Activated CD8-positive, alpha-beta T cell treated with anti-CD3 and anti-CD28 coated beads for 36 hours (primary cell): ENCODE data around the gene PMEPA1. TPM values are rescaled to one million over a fixed set of nuclear protein-coding genes. Genes with fewer than 3 reads are reported as not detected.

Experiments
- ATAC-seq: fragments of 200-7000 bp; cut with Tn5 transposase; one replicate; pipeline ENCODE4 v1.10.0; 2021; ENCODE audit warnings: mild to moderate bottlenecking, moderate library complexity
- CTCF ChIA-PET: fragments of 350-600 bp; sonication (Branson Sonifier 250); formaldehyde crosslinking; loops from one replicate; lab custom pipeline; 2021; ENCODE audit warnings: antibody characterized with exemption; lab: Charles Lee
- POLR2A ChIA-PET: fragments of 350-600 bp; sonication (Branson Sonifier 250); formaldehyde crosslinking; loops from one replicate; lab custom pipeline; 2021; ENCODE audit warnings: antibody characterized with exemption; lab: Charles Lee
- DNase-seq: peaks from one replicate; pipeline ENCODE4 v3.0.0-alpha.2; 2020
- H3K27ac Mint-ChIP-seq: one replicate; pipeline ENCODE4 v1.8.0; 2021; ENCODE audit warnings: mild to moderate bottlenecking, mixed read lengths
- H3K27me3 Mint-ChIP-seq: one replicate; pipeline ENCODE4 v1.8.0; 2021; ENCODE audit warnings: mixed read lengths
- H3K36me3 Mint-ChIP-seq: one replicate; pipeline ENCODE4 v1.8.0; 2021; ENCODE audit warnings: low read depth, mixed read lengths
- H3K4me1 Mint-ChIP-seq: one replicate; pipeline ENCODE4 v1.8.0; 2021; ENCODE audit warnings: low read depth, mixed read lengths
- H3K4me3 Mint-ChIP-seq: one replicate; pipeline ENCODE4 v1.8.0; 2021; ENCODE audit warnings: mild to moderate bottlenecking, moderate library complexity, mixed read lengths
- H3K9me3 Mint-ChIP-seq: one replicate; pipeline ENCODE4 v1.8.0; 2021; ENCODE audit warnings: mixed read lengths
- intact Hi-C: fragments of 100-400 bp; cut with micrococcal nuclease; formaldehyde crosslinking; loops from one replicate; pipeline ENCODE4 v1.10.0; 2022
- total RNA-seq, 2 experiments: library from RNA; stranded (reverse); gene quantifications; one replicate each; pipeline ENCODE4 v1.2.3, GENCODE V29; 2021
- TF ChIP-seq, protein P1 (sequence below): fragments of 200-600 bp; IDR thresholded peaks from one replicate; pipeline ENCODE4 v1.8.0; 2022; ENCODE audit warnings: antibody characterized with exemption, mild to moderate bottlenecking

The PMEPA1 gene
- total RNA-seq, 2 experiments from 2014 or later = 1.7 to 2.0 TPM

DNA sequence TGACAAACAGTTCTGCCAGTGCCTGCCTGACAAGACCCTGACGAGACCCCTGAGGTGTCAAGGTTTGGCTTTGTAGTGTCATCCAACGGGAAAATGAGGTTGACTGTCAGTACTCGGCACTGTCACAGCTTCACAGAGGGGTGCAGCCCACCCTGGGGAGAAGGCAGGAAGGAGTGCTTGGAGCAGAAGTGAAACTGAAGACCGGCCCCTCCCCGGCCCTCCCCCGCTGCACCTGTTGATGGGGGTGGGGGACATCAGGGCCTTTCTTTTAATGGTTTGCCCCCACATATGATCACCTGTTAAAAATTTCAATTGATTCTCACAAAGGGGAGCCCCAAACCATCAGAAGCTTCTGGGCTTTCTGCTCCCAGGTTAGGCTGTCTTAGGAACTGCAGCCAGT is 6.8 kb downstream of the PMEPA1 start:
- DNase-seq = no peak
- Mint-ChIP-seq H3K27me3 (peaks cover 7% of the 10 kb centered on the region), H3K27ac (no peak overlapping the region), H3K4me3 (no peak overlapping the region), H3K9me3 (no peaks in the 10 kb centered on the region), H3K4me1 (peaks cover 28% of the 10 kb centered on the region), H3K36me3 (no peaks in the 10 kb centered on the region)
- intact Hi-C loops = no loop called here
- CTCF ChIA-PET = interaction anchor here (0.7 kb wide), 1 partner anchor 8 kb away, joined by 3 read pairs; no protein-coding TSS in a partner anchor
- no peak for ATAC-seq
- POLR2A ChIA-PET = no interaction called here
- TF ChIP-seq, protein P1, sequence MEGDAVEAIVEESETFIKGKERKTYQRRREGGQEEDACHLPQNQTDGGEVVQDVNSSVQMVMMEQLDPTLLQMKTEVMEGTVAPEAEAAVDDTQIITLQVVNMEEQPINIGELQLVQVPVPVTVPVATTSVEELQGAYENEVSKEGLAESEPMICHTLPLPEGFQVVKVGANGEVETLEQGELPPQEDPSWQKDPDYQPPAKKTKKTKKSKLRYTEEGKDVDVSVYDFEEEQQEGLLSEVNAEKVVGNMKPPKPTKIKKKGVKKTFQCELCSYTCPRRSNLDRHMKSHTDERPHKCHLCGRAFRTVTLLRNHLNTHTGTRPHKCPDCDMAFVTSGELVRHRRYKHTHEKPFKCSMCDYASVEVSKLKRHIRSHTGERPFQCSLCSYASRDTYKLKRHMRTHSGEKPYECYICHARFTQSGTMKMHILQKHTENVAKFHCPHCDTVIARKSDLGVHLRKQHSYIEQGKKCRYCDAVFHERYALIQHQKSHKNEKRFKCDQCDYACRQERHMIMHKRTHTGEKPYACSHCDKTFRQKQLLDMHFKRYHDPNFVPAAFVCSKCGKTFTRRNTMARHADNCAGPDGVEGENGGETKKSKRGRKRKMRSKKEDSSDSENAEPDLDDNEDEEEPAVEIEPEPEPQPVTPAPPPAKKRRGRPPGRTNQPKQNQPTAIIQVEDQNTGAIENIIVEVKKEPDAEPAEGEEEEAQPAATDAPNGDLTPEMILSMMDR = no peak

DNA sequence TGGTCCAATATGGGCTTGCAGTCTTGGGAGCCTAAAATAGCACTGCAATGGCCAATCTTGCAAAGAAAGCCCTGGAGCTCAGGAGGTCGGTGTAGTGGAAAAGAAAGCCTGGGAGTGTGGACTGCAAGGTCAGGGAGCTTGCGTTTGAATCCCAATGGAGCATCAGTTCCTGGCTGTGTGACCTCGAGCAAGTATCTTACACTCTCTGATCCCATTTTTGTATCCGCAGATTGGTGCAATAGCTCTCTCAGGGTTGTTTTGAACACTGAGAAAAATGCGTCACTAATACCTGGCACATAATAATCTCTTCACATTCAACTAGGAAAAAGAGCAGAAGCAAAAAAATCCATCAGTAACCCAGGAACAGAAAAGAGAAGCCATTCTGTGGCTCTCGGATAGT is 7.3 kb downstream of the PMEPA1 start:
- intact Hi-C loops = no loop called here
- no peak overlapping the region for H3K4me3 Mint-ChIP-seq
- H3K36me3 Mint-ChIP-seq = no peaks in the 10 kb centered on the region
- H3K9me3 Mint-ChIP-seq = no peaks in the 10 kb centered on the region
- H3K4me1 Mint-ChIP-seq = peaks cover 31% of the 10 kb centered on the region
- DNase-seq (no peak), ATAC-seq (no peak)
- POLR2A ChIA-PET = no interaction called here
- no peak overlapping the region for H3K27ac Mint-ChIP-seq
- TF ChIP-seq, protein P1 = no peak
- CTCF ChIA-PET = interaction anchor here (0.7 kb wide), 1 partner anchor 8 kb away, joined by 3 read pairs; no protein-coding TSS in a partner anchor
- H3K27me3 Mint-ChIP-seq = peaks cover 3% of the 10 kb centered on the region

DNA sequence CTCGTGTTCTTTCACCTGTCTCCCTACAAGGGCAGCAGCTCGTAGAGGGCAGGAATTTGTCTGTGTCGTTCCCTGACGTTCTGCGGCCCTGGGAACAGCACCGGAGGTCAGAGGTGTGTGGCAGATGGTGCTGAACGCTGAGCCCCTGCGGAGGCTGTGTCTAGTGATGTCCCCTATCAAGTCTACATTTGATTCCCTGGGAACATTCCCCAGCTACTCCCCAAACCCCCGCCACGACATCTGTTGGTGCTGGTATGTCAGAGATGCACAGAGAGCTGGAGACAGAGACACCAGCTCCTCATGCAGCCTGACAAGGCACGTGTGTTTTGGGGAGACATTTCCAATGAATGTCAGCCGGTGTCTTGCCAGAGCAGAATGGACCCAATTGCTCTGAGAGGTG is 7.7 kb downstream of the PMEPA1 start:
- Mint-ChIP-seq H3K36me3 (no peaks in the 10 kb centered on the region), H3K27me3 (no peaks in the 10 kb centered on the region), H3K27ac (no peak overlapping the region), H3K4me3 (no peak overlapping the region), H3K9me3 (no peaks in the 10 kb centered on the region), H3K4me1 (peaks cover 33% of the 10 kb centered on the region)
- ChIA-PET CTCF (interaction anchor here (0.7 to 1.0 kb wide), 2 partner anchors 9 kb away, joined by 3 read pairs; no protein-coding TSS in a partner anchor), POLR2A (no interaction called here)
- no peak for ATAC-seq
- no peak for DNase-seq
- TF ChIP-seq, protein P1 = no peak
- intact Hi-C loops = no loop called here

DNA sequence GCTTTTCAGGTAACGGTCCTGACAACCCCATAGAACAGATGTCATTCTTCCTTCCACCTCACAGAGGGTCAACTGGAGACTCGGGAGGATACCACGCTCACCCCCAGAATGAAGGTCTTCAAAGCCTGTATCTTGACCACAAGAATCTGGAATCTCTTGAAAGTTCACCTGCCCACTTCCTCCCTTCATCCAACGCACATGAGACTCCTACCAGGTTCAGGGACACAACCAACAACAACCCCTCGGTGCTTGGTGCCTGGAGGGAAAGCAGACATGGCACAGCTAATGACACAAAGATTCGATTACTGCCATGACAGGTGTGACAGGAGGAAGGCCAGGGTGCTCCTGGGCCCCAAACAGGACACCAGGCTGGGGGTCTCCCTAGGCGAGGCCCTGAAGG is 8.2 kb downstream of the PMEPA1 start:
- TF ChIP-seq, protein P1 = no peak
- intact Hi-C loops = no loop called here
- H3K4me1 Mint-ChIP-seq = peaks cover 33% of the 10 kb centered on the region
- DNase-seq (no peak), ATAC-seq (no peak)
- H3K36me3 Mint-ChIP-seq = no peaks in the 10 kb centered on the region
- ChIA-PET CTCF (interaction anchor here (1.0 kb wide), 1 partner anchor 9 kb away, joined by 3 read pairs; no protein-coding TSS in a partner anchor), POLR2A (interaction anchor here (1.3 kb wide), 1 partner anchor 8 kb away, joined by 3 read pairs; the partner anchor contains the start of gene PMEPA1)
- no peak overlapping the region for H3K27ac Mint-ChIP-seq
- no peaks in the 10 kb centered on the region for H3K27me3 Mint-ChIP-seq
- H3K9me3 Mint-ChIP-seq = no peaks in the 10 kb centered on the region
- H3K4me3 Mint-ChIP-seq = no peak overlapping the region

DNA sequence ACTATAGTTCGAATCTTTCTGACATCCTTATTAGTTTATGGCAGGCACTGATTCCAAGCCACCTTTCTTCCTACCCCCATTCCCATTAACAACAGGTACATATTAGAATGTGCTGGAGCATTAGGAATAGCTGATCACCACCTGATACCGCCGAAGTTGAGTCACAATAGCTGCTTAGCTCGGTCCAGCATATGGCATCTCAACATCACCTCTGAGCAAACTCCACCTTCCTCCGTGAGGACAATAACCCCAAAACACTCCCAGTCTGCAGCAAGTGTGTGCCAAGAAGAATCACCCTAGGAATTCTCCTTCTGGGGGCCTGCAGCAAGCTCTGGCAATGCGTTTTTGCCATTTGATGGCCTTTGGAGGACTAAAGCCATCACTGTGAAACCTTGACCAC is 8.7 kb downstream of the PMEPA1 start:
- Mint-ChIP-seq H3K4me1 (peaks cover 33% of the 10 kb centered on the region), H3K27ac (no peak overlapping the region), H3K9me3 (no peaks in the 10 kb centered on the region), H3K36me3 (no peaks in the 10 kb centered on the region), H3K4me3 (no peak overlapping the region), H3K27me3 (no peaks in the 10 kb centered on the region)
- ATAC-seq = no peak
- intact Hi-C loops = no loop called here
- ChIA-PET CTCF (interaction anchor here (1.0 kb wide), 1 partner anchor 10 kb away, joined by 3 read pairs; no protein-coding TSS in a partner anchor), POLR2A (interaction anchor here (1.3 kb wide), 1 partner anchor 8 kb away, joined by 3 read pairs; the partner anchor contains the start of gene PMEPA1)
- DNase-seq = no peak
- TF ChIP-seq, protein P1 = no peak
